NT2/D1 (cell line): ENCODE measurements around the gene DUS1L.
A peak's percentile ranks its signal among the peaks of the same experiment; 100 is the strongest.

Experiments used
- DNase-seq: peaks from one replicate; pipeline ENCODE4 v3.0.0-alpha.2; 2011; ENCODE audit warnings: low read depth, low spot score
- H3K27me3 ChIP-seq: 2 replicates; pipeline ENCODE4 v1.6.0; 2011; ENCODE audit warnings: mild to moderate bottlenecking; ENCODE audit not compliant: insufficient read length, insufficient read depth
- H3K36me3 ChIP-seq: 2 replicates; pipeline ENCODE4 v1.6.1; 2011; ENCODE audit warnings: mild to moderate bottlenecking, low read length, mixed read lengths; ENCODE audit not compliant: insufficient read depth, insufficient read length
- H3K4me1 ChIP-seq: 2 replicates; pipeline ENCODE4 v1.5.1; 2011; ENCODE audit not compliant: insufficient read depth, insufficient read length
- H3K4me3 ChIP-seq: 2 replicates; pipeline ENCODE4 v1.5.1; 2011; ENCODE audit warnings: low read depth; ENCODE audit not compliant: insufficient read length
- H3K9ac ChIP-seq: 2 replicates; pipeline ENCODE4 v1.6.0; 2011; ENCODE audit warnings: low read depth; ENCODE audit not compliant: insufficient read length
- H3K9me3 ChIP-seq: 2 replicates; pipeline ENCODE4 v1.5.1; 2011; ENCODE audit warnings: mild to moderate bottlenecking, low read length; ENCODE audit not compliant: insufficient read depth
- SUZ12 ChIP-seq: IDR thresholded peaks from 2 replicates; pipeline ENCODE4 v1.6.1; 2011; ENCODE audit not compliant: insufficient read length, insufficient read depth; ENCODE audit errors: extremely low read depth
- YY1 ChIP-seq: IDR thresholded peaks from 2 replicates; pipeline ENCODE4 v1.6.1; 2011; ENCODE audit not compliant: insufficient read length, insufficient read depth
- ZNF274 ChIP-seq: IDR thresholded peaks from 2 replicates; pipeline ENCODE4 v1.6.1; 2011; ENCODE audit warnings: mild to moderate bottlenecking, low read depth, low read length

DUS1L gene

GRCh38 chr17:82059272-82060000 lies 6.2 kb downstream of the DUS1L start:
- H3K36me3 ChIP-seq: peaks cover 99% of the 10 kb centered on the region
- no peak for DNase-seq
- TF ChIP-seq YY1 (no peak), SUZ12 (no peak), ZNF274 (no peak)
- H3K4me1 ChIP-seq: peaks cover 11% of the 10 kb centered on the region
- no peak overlapping the region for H3K4me3 ChIP-seq
- H3K9me3 ChIP-seq: no peaks in the 10 kb centered on the region
- no peak overlapping the region for H3K9ac ChIP-seq
- H3K27me3 ChIP-seq: no peaks in the 10 kb centered on the region

GRCh38 chr17:82058855-82059249 lies 6.8 kb downstream of the DUS1L start:
- H3K9ac ChIP-seq: no peak overlapping the region
- peaks cover 11% of the 10 kb centered on the region for H3K4me1 ChIP-seq
- DNase-seq: no peak
- TF ChIP-seq YY1: no peak
- no peak for TF ChIP-seq ZNF274
- TF ChIP-seq SUZ12: no peak
- no peaks in the 10 kb centered on the region for H3K27me3 ChIP-seq
- H3K9me3 ChIP-seq: no peaks in the 10 kb centered on the region
- H3K36me3 ChIP-seq: peaks cover 99% of the 10 kb centered on the region
- H3K4me3 ChIP-seq: no peak overlapping the region

- peaks cover 99% of the 10 kb centered on the region for H3K36me3 ChIP-seq
- H3K9ac ChIP-seq: peak overlapping the region; percentile 56
- no peak for DNase-seq
- peaks cover 14% of the 10 kb centered on the region for H3K4me1 ChIP-seq
- no peak for TF ChIP-seq ZNF274
- no peak for TF ChIP-seq YY1
- no peak for TF ChIP-seq SUZ12
- H3K27me3 ChIP-seq: no peaks in the 10 kb centered on the region
- no peak overlapping the region for H3K4me3 ChIP-seq
- H3K9me3 ChIP-seq: no peaks in the 10 kb centered on the region
These were observed 7.3 kb downstream of the DUS1L start for GRCh38 chr17:82058230-82058854.

GRCh38 chr17:82056729-82057621 lies 8.6 kb downstream of the DUS1L start:
- Histone ChIP-seq H3K4me1 (peaks cover 18% of the 10 kb centered on the region), H3K36me3 (peaks cover 90% of the 10 kb centered on the region), H3K4me3 (no peak overlapping the region), H3K27me3 (no peaks in the 10 kb centered on the region), H3K9me3 (no peaks in the 10 kb centered on the region), H3K9ac (peak overlapping the region; percentile 13)
- no peak for DNase-seq
- no peak for TF ChIP-seq YY1
- TF ChIP-seq ZNF274: no peak
- no peak for TF ChIP-seq SUZ12

- peaks cover 82% of the 10 kb centered on the region for H3K36me3 ChIP-seq
These were observed 9.5 kb downstream of the DUS1L start for GRCh38 chr17:82055965-82056728.

GRCh38 chr17:82055023-82055964 lies 10.3 kb downstream of the DUS1L start:
- peaks cover 26% of the 10 kb centered on the region for H3K4me1 ChIP-seq
- H3K9me3 ChIP-seq: no peaks in the 10 kb centered on the region
- H3K9ac ChIP-seq: peak overlapping the region; percentile 50
- TF ChIP-seq ZNF274 (no peak), YY1 (no peak), SUZ12 (no peak)
- DNase-seq: no peak
- H3K27me3 ChIP-seq: peaks cover 3% of the 10 kb centered on the region
- no peak overlapping the region for H3K4me3 ChIP-seq
- peaks cover 76% of the 10 kb centered on the region for H3K36me3 ChIP-seq

More at GRCh38 chr17:82055965-82056728, 9.5 kb downstream of the DUS1L start:
- DNase-seq: no peak
- peak overlapping the region; percentile 50 for H3K9ac ChIP-seq
- no peak overlapping the region for H3K4me3 ChIP-seq
- H3K4me1 ChIP-seq: peaks cover 18% of the 10 kb centered on the region
- TF ChIP-seq ZNF274 (no peak), SUZ12 (no peak), YY1 (no peak)
- no peaks in the 10 kb centered on the region for H3K27me3 ChIP-seq
- no peaks in the 10 kb centered on the region for H3K9me3 ChIP-seq
